Neural crest cell (in vitro differentiated cells): Measurements from ENCODE around the gene KIF26B. TPM values are rescaled to one million over a fixed set of nuclear protein-coding genes. Genes with fewer than 3 reads are reported as not detected.
A peak's percentile ranks its signal among the peaks of the same experiment; 100 is the strongest.

ENCODE experiments used
- DNase-seq: peaks from one replicate; pipeline ENCODE4 v3.0.0; 2021; ENCODE audit warnings: low read depth, mixed read lengths, low spot score
- H3K27ac Mint-ChIP-seq: one replicate; pipeline ENCODE4 v1.8.0; 2021; ENCODE audit warnings: mild to moderate bottlenecking, mixed read lengths; ENCODE audit not compliant: unreplicated experiment
- H3K27me3 Mint-ChIP-seq: 2 replicates; pipeline ENCODE4 v1.8.0; 2021; ENCODE audit warnings: low read depth, mild to moderate bottlenecking, mixed read lengths
- H3K36me3 Mint-ChIP-seq: 2 replicates; pipeline ENCODE4 v1.8.0; 2021; ENCODE audit warnings: low read depth, mild to moderate bottlenecking, mixed read lengths
- H3K4me1 Mint-ChIP-seq: 2 replicates; pipeline ENCODE4 v1.8.0; 2021; ENCODE audit warnings: mixed read lengths
- H3K4me3 Mint-ChIP-seq: one replicate; pipeline ENCODE4 v1.8.0; 2021; ENCODE audit warnings: mild to moderate bottlenecking, mixed read lengths
- H3K9me3 Mint-ChIP-seq: 2 replicates; pipeline ENCODE4 v1.8.0; 2021; ENCODE audit warnings: mixed read lengths
- total RNA-seq: library from RNA; stranded (reverse); gene quantifications from 2 replicates; pipeline ENCODE4 v1.2.1, GENCODE V29; 2021
- TF ChIP-seq, protein P1 (sequence below): fragments of 200-600 bp; sonication (generic); conservative IDR thresholded peaks from 2 replicates; pipeline ENCODE4 v1.5.0; 2021; ENCODE audit warnings: antibody characterized with exemption, mild to moderate bottlenecking

The KIF26B gene
- total RNA-seq, 1 donor from 2014 or later: 6.2 TPM

DNA sequence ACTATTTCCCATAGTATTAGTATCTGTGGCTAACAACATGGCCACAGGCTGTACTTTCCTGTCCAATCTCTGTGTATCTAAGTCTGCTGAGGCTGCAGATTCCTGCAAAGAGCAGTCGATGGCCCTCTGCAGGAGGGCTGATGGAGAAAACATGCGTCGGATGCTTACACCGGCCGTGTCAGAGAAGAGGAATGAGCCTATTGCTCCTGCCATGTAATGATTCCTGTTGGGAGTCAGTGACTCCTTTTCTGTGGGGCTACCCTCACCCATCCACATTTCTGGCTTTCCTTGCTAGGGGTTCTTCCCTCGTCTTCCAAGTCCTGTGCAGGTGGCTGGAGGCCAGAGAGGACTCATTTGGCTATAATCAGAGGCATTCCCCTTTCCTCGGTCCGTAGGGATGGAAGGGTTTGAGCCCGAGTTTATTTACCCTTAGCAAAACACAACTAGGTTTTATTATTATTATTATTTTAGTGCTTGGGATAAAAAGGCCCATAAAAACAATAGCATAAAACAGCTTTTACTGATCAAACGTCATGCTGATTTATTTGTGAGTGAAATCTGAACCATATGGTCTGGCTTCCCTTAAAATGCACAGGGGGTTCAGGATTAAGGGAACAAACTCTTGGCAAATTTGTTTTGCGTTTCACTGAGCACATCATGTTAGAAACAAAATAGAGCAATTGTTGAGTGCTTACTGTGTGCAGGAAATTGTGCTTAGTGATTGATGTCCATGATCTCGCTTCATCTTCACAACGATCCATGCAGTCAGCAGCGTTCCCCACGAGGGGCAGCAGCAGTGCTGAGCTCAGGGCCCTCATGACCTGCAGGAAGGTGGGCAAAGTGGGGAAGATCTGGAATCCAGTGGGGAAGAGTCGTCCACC lies 70.8 kb downstream of the KIF26B start:
- peaks cover 29% of the 10 kb centered on the region for H3K4me1 Mint-ChIP-seq
- TF ChIP-seq, protein P1, sequence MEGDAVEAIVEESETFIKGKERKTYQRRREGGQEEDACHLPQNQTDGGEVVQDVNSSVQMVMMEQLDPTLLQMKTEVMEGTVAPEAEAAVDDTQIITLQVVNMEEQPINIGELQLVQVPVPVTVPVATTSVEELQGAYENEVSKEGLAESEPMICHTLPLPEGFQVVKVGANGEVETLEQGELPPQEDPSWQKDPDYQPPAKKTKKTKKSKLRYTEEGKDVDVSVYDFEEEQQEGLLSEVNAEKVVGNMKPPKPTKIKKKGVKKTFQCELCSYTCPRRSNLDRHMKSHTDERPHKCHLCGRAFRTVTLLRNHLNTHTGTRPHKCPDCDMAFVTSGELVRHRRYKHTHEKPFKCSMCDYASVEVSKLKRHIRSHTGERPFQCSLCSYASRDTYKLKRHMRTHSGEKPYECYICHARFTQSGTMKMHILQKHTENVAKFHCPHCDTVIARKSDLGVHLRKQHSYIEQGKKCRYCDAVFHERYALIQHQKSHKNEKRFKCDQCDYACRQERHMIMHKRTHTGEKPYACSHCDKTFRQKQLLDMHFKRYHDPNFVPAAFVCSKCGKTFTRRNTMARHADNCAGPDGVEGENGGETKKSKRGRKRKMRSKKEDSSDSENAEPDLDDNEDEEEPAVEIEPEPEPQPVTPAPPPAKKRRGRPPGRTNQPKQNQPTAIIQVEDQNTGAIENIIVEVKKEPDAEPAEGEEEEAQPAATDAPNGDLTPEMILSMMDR: peak; percentile 2
- no peak overlapping the region for H3K4me3 Mint-ChIP-seq
- DNase-seq: no peak
- no peak overlapping the region for H3K27ac Mint-ChIP-seq
- peaks cover 2% of the 10 kb centered on the region for H3K27me3 Mint-ChIP-seq
- no peaks in the 10 kb centered on the region for H3K9me3 Mint-ChIP-seq
- no peaks in the 10 kb centered on the region for H3K36me3 Mint-ChIP-seq

DNA sequence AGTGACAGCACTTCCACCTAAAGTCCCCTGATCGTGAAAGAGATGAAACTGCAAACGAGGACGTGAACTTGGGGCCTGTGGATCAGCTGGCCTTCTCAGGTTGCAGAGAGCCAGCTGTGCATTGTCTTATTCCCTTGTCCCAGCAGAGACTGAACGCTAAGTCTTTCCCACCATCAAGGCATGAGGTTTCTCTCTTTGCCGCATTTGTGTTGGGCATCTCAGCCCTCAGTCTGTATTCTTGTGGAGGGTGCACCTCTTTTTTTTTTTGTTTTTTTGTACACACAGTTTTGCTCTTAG lies 71.4 kb downstream of the KIF26B start:
- TF ChIP-seq, protein P1: no peak
- Mint-ChIP-seq H3K27me3 (peaks cover 2% of the 10 kb centered on the region), H3K4me3 (no peak overlapping the region), H3K27ac (no peak overlapping the region), H3K36me3 (no peaks in the 10 kb centered on the region), H3K4me1 (peaks cover 23% of the 10 kb centered on the region), H3K9me3 (no peaks in the 10 kb centered on the region)
- DNase-seq: no peak

DNA sequence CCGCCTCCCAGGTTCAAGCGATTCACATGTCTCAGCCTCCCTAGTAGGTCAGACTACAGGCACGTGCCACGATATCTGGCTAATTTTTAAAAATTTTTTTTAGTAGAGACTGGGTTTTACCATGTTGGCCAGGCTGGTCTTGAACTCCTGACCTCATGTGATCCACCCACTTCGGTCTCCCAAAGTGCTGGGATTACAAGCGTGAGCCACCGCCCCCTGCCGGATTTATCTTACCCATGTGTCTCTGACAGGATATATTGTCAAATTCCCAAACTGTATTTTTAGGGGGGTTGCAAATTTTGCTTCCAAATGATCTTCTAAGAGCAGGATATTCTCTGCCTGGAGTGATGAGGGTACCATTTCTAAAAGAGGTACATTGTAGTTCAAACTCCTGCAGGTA lies 74.3 kb downstream of the KIF26B start:
- Mint-ChIP-seq H3K36me3 (no peaks in the 10 kb centered on the region), H3K27ac (no peak overlapping the region), H3K4me3 (no peak overlapping the region), H3K27me3 (peaks cover 8% of the 10 kb centered on the region), H3K9me3 (no peaks in the 10 kb centered on the region), H3K4me1 (peaks cover 24% of the 10 kb centered on the region)
- DNase-seq: no peak
- TF ChIP-seq, protein P1: no peak

DNA sequence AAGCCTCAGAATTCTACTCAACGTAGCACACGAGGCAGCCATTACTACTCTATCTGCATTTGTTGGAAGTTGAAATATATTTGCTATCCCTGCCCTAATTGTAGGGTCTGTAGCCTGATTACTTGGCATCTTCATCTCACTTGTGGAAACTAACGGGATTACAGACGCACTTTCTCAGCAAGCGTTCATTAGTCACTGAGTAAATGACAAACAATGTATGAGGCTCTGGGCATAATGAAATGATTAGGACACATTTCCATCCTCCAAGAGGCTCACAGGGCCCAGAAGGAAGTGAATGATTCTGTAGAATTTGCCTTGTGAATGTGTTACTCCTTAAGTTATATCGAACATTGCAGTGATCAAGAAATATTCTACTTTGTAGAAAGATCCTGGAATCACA lies 78.1 kb downstream of the KIF26B start:
- Mint-ChIP-seq H3K4me3 (no peak overlapping the region), H3K27ac (no peak overlapping the region)
- TF ChIP-seq, protein P1: no peak

DNA sequence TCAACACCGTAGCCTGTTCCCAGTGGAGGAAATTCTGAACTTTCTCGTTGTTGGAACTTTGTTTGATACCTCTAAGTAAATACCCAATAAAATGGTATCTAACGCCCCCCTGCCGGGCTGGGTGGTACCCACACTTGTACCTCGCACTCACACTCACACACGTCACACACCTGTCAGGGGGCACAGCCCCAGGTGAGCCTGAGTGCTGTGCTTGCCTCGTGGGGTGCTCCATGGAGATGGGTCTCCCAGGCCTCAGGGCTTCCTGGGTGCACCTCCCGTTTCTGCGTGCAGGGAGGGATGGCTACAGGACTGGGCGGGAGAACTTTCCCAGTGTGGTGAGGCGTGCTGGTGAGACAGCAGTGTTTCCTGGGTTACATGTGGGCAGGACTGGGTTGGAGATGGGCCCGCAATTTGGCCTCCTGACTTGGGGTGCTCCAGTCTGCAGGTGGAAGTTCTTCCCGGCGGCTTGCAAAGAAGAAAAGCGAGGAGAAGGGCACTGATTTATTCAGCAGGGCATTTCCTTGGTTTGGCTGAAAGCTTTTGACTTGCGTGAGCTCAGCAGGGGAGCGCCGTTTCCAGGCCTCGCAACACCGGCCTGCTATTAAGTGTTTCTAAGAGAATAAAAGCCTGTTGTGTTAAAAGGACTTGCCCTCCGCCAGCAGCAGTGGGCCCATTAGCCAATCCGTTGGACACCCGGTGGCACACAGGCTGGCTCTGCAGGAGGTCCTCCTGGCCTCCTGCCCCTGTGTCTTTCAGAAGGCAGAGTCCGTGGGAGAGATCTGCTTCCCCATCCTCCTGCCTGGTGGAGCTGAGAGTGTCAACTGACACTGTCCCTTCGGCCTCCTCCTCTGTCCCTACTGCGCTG lies 79.7 kb downstream of the KIF26B start:
- Mint-ChIP-seq H3K9me3 (no peaks in the 10 kb centered on the region), H3K27ac (peak overlapping the region; percentile 76), H3K36me3 (no peaks in the 10 kb centered on the region), H3K4me1 (peaks cover 29% of the 10 kb centered on the region), H3K4me3 (peak overlapping the region; percentile 58), H3K27me3 (peaks cover 8% of the 10 kb centered on the region)
- TF ChIP-seq, protein P1: no peak
- peak; percentile 44 for DNase-seq

More for the DNA sequence above, 78.1 kb downstream of the KIF26B start:
- H3K36me3 Mint-ChIP-seq: no peaks in the 10 kb centered on the region
- DNase-seq: no peak
- H3K4me1 Mint-ChIP-seq: peaks cover 32% of the 10 kb centered on the region
- no peaks in the 10 kb centered on the region for H3K9me3 Mint-ChIP-seq
- H3K27me3 Mint-ChIP-seq: peaks cover 8% of the 10 kb centered on the region
